ENCODE measurements around the gene LRRC23. TPM values are rescaled to one million over a fixed set of nuclear protein-coding genes. Genes with fewer than 3 reads are reported as not detected.

The LRRC23 gene
- total RNA-seq, 6 experiments from 2014 or later, result 0.93 to 4.3 (median 2.6) TPM

DNA sequence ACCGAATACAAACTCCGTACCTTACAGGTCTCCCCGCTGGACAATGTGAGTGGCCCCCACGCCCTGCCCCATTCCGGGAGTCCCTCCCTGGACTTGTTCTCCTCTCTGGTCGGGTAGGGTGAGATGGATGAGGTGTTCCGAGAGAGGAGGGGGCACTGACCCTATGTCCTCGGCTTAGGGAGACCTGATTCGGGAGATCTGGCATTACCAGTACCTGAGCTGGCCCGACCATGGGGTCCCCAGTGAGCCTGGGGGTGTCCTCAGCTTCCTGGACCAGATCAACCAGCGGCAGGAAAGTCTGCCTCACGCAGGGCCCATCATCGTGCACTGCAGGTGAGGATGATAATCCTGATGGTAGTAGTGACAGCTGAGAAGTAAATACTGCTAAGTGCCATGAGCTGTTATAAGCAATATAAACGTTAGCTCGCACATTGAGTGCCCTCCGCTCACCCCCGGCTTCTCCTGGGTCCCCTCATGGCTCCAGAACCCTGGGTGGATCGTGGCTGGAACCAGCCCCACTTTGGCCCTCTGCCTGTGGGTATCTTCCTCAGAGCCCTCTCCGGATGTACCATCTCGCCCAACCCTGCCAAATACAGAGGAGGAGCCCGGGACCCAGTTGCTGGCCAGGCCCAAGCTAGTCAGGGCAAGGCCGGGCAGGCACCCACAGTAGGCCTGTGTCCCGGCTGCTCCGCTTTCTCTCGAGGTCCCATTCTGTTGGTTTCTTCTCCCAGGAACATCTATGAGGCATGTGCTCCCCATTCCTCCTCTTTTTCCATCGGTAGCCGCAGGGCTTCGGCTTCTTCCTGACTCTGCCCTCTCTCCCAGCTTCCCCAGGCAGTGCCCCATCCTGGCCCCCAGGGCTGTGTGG lies 53.4 kb downstream of the LRRC23 start:
- ATAC-seq, result no peak
- peaks cover 0 to 11% (median 7%) of the 10 kb centered on the region in 4 donors for H3K4me1 ChIP-seq
- TF ChIP-seq POLR2A (IDR thresholded peaks at IDR 0.05), result no peak
- TF ChIP-seq, protein P1, sequence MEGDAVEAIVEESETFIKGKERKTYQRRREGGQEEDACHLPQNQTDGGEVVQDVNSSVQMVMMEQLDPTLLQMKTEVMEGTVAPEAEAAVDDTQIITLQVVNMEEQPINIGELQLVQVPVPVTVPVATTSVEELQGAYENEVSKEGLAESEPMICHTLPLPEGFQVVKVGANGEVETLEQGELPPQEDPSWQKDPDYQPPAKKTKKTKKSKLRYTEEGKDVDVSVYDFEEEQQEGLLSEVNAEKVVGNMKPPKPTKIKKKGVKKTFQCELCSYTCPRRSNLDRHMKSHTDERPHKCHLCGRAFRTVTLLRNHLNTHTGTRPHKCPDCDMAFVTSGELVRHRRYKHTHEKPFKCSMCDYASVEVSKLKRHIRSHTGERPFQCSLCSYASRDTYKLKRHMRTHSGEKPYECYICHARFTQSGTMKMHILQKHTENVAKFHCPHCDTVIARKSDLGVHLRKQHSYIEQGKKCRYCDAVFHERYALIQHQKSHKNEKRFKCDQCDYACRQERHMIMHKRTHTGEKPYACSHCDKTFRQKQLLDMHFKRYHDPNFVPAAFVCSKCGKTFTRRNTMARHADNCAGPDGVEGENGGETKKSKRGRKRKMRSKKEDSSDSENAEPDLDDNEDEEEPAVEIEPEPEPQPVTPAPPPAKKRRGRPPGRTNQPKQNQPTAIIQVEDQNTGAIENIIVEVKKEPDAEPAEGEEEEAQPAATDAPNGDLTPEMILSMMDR (IDR thresholded peaks at IDR 0.05), result no peak
- DNase-seq, result peak in 1 of 3 donors; percentile 51
- H3K36me3 ChIP-seq, result no peaks in the 10 kb centered on the region
- WGBS (ENCODE audit: insufficient coverage, low coverage, low lambda C conversion rate, missing lambda C conversion rate), result 37% methylated on average over 3 of the region's 28 CpGs
- H3K9me3 ChIP-seq, result no peaks in the 10 kb centered on the region
- intact Hi-C loops (cut with DNase I), result loop anchor here in 1 of 2 donors (10.0 kb wide), 1 partner anchor 137 kb away; the partner anchor contains the start of gene C1R
- no peaks in the 10 kb centered on the region for H3K27me3 ChIP-seq
- peak overlapping the region in 2 of 3 donors; percentile 43 to 63 for H3K27ac ChIP-seq
- H3K4me3 ChIP-seq, result no peak overlapping the region

DNA sequence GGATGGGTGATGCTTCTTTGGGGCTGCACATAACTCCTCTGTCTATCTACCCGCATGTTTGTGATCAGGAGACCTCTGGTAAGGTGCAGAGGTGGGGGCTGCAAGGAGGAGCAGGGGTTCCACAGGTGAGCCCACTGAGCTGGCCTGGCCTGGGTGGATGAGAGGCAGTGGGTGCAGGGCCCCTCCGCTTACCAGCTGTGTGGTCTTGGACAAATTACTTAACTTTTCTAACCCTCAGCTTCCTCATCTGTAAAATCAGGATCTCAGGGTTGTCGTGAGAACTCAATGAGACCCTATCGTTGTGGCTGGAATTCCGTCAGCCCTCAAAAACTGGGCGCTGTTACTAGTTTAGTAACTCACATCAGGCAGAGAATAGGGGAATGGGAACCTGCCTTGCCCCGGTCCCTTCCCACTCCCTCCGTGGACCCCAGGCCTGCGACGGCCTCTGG lies 54.0 kb downstream of the LRRC23 start:
- intact Hi-C loops (cut with DNase I), result loop anchor here in 1 of 2 donors (10.0 kb wide), 1 partner anchor 136 kb away; the partner anchor contains the start of gene C1R
- H3K27ac ChIP-seq, result peak overlapping the region in 2 of 3 donors; percentile 43 to 63

DNA sequence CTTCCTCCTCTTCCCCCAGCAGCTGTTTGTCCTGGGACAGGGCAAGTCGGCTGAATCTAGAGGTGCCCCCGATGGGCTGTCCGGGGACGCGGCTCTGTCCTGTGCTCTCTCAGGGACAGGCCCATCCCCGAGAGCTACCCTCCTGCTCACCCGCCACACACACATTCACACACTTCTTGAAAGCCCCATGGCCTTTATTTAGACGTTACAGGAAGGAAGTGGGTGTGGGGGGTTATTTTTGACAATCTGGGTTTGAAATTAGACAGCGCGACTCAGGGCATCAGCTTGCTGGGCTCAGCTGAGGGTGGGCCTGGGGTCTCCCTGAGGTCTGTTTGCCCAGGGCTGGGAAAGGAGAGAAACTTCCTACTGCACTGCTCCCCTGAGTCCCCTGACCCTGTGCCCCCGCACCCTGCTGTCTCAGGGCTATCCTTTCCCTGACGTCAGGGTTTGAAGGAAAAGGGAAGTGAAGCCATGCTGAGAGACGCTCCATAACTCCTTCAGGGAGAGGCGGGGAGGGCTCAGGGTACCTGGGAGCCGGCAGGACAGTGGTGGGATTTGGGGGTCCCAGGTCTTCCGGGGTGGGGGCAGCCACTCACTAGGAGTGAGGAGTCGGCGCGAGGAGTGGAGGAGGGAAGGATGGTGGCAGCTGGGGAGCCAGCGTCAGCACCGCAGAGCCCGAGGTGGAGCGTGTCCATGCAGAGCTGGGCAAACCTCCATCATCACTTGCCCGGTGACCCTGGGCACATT lies 54.6 kb downstream of the LRRC23 start:
- peak; percentile 4 to 57 (median 22) for ATAC-seq

More for the DNA sequence above, 54.0 kb downstream of the LRRC23 start:
- peak in 1 of 3 donors; percentile 44 for DNase-seq
- WGBS (ENCODE audit: insufficient coverage, low coverage, low lambda C conversion rate, missing lambda C conversion rate), result 51% methylated on average over 7 of the region's 10 CpGs
- H3K36me3 ChIP-seq, result no peaks in the 10 kb centered on the region
- peaks cover 0 to 11% (median 7%) of the 10 kb centered on the region in 4 donors for H3K4me1 ChIP-seq
- H3K27me3 ChIP-seq, result no peaks in the 10 kb centered on the region
- TF ChIP-seq, protein P1 (IDR thresholded peaks at IDR 0.05), result no peak
- TF ChIP-seq POLR2A (IDR thresholded peaks at IDR 0.05), result no peak
- ATAC-seq, result no peak
- no peaks in the 10 kb centered on the region for H3K9me3 ChIP-seq
- H3K4me3 ChIP-seq, result no peak overlapping the region

More for the DNA sequence above, 54.6 kb downstream of the LRRC23 start:
- Histone ChIP-seq H3K27me3 (no peaks in the 10 kb centered on the region), H3K9me3 (no peaks in the 10 kb centered on the region), H3K4me3 (no peak overlapping the region), H3K4me1 (peaks cover 0 to 11% (median 7%) of the 10 kb centered on the region in 4 donors), H3K27ac (peak overlapping the region in 2 of 3 donors; percentile 43 to 63), H3K36me3 (no peaks in the 10 kb centered on the region)
- 33% methylated on average over 12 of the region's 24 CpGs for WGBS (ENCODE audit: insufficient coverage, low coverage, low lambda C conversion rate, missing lambda C conversion rate)
- peak in 2 of 3 donors; percentile 51 to 64 for DNase-seq
- intact Hi-C loops (cut with DNase I), result loop anchor here in 1 of 2 donors (10.0 kb wide), 1 partner anchor 136 kb away; the partner anchor contains the start of gene C1R
- no peak for TF ChIP-seq POLR2A (IDR thresholded peaks at IDR 0.05)
- TF ChIP-seq, protein P1 (IDR thresholded peaks at IDR 0.05), result no peak

All from right lobe of liver (tissue), 6 donors.